ENCODE data around the gene TMEM187.

The TMEM187 gene

DNA sequence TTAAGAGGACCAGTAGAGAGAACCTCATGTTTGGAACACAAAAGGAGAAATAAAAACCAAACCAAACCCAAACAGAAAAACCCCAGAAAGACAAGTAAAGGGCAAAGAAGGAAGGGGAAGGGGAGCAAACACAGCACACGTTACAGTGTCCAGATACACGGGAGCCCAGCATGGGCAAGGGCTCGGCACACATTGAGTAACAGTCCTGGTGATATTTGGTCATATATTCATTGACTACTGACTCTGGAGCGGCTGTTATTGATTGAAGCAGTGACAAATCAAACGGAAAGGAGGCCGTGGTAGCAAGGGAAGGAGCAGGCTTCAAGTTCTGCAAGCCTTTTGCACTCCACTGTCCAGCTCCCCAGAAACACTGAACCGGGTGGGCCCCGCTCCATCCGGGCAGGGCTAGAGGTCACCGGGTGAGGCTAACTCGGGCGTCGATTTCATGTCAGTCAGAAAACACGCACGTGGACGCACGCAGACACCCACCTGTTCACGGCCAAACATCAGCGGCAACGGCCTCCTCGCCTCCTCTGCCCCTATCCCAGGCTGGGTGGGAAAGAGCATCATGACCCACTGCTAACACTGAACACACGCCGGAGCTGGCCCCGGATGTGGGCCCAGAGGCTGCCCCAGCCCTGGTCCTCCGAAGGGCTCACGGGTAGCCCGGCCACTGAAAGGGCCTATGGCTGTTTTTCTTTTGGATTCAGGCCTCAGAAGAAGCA is 50.9 kb downstream of the TMEM187 start:
- no peak for DNase-seq

- no peak for DNase-seq
These were observed 51.7 kb downstream of the TMEM187 start for GRCh38 chrX:154024271-154024670.

GRCh38 chrX:154025230-154025629 is 52.7 kb downstream of the TMEM187 start:
- DNase-seq, result no peak

DNA sequence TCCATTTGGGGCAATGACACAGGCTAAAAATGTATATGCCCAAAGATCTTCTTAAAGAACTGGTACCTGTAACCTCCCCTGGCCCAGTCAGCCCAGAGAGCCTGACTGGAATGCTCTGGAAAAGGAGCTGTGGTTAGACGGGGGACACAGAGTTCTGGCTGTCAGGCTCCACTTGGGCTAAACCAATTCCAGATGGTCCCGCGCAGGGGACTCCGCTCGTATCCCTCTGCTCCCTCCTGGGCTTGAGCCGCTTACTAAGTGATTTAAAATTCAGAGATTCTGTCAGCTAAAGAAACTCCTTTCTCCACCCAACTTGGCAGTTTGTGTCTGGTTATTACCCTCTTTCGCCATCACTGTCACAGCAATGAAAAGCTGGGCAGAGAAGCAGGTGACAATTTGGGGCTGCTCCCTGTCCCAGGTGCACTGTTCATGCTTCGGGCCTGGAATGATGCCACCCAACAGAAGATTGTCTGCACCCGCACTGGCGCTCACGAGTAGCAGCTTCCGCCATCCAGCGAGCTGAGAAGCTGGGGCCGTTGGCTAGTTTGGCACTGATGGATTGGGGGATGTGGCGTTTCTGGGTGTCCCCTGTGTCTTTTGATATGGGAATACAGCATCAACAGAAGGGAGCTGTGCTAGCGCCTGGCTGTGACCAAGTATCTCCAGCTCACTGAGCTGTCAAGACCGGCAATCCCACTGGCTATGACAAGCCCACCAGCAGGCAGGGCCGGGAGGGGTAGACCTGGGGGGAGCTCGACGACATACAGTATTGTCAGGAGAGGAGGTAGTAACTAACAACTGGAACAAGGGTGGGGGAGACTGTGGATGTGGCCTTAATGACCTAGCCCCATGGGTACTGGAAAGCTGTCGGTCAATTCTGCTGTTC is 53.8 kb downstream of the TMEM187 start:
- DNase-seq, result peak; percentile 21

DNA sequence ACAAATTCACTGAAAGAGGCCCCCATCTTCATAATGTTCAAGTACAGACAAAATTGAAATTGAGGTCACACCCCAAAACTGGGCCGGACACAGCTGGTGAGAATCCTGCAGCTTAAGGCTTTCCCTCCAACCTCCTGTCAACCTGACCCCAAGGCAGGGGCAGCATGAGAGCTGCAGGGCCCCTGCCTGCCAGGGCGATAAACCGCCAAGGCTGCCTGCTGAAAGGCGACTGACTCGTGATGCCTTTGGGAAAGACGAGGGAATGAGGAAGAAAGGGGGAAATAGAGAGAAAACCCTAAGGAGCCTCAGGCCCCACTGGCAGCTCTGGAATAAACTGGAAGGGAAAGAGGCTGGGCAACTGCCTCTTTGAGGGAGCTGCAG is 54.5 kb downstream of the TMEM187 start:
- no peak for DNase-seq

DNA sequence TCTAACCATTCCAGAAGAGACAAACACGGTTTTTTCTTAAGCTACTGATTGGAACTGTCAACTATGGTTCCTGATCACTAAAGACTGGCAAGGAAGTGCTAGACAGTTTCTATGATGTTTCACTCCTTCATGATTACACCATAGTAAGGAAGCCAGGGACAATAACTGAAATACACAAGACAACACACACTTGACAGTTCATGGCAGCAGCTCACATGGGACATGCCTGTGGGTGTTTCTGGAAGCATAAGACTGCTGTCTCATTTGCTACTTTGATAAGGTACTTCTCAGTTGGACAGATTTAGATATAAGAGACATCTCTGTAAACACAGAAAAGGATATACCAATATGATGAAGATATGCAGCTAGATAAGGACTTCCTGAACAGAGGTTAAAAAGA is 55.4 kb downstream of the TMEM187 start:
- DNase-seq, result no peak

- no peak for DNase-seq
These were observed 56.1 kb downstream of the TMEM187 start for GRCh38 chrX:154028502-154029184.

GRCh38 chrX:154029439-154029838 is 56.9 kb downstream of the TMEM187 start:
- DNase-seq, result no peak

GRCh38 chrX:154030266-154030665 is 57.7 kb downstream of the TMEM187 start:
- DNase-seq, result no peak

GRCh38 chrX:154030715-154031305 is 58.3 kb downstream of the TMEM187 start:
- DNase-seq, result no peak

DNA sequence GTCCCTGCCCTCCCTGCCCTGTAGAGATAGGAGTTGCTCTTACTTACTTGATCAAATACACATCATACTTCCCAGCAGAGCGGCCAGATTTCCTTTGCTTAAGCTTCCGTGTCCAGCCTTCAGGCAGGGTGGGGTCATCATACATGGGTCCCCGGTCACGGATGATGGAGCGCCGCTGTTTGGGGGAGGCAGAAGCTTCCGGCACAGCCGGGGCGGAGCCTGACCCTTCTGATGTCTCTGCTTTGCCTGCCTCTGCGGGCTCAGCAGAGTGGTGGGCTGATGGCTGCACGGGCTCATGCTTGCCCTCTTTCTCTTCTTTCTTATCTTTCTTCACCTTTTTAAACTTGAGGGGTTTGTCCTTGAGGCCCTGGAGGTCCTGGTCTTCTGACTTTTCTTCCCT is 59.6 kb downstream of the TMEM187 start:
- no peak for DNase-seq

DNA sequence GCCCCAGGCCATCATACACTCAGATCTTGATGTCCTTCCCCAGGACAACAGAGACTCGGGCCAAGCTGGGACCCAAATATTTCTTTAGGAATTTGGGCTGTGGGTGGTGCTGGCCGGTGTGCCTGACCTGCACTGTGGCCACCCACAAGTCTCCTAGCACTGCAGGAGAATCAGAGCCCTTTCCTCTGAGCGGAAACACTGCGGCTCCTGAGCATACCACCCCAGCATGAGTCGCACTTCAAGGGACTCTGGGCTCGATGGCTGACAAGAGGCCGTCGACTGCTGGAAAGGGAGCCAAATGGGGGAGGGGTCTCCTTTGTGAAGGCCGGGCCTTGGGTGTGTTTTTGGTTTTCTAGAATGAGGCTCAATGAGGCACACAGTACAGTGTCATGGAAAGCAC is 60.1 kb downstream of the TMEM187 start:
- no peak for DNase-seq
